HL-60/S4 treated with phorbol 12-myristate 13-acetate at 8.2 ng/mL for 4 days and 3 days (cell line): ENCODE measurements around the gene C17orf78.
"Not testable (repeated sequence)": the region's sequence is repeated elsewhere in the genome, so short reads cannot be mapped to it uniquely, and the experiment has no call there.

Source experiments
- in situ Hi-C: fragments of 300-500 bp; cut with MboI; formaldehyde crosslinking; loops from 2 replicates; pipeline ENCODE4 v1.15.0; 2022; ENCODE audit warnings: low sequenced_read_pairs

Gene C17orf78

DNA sequence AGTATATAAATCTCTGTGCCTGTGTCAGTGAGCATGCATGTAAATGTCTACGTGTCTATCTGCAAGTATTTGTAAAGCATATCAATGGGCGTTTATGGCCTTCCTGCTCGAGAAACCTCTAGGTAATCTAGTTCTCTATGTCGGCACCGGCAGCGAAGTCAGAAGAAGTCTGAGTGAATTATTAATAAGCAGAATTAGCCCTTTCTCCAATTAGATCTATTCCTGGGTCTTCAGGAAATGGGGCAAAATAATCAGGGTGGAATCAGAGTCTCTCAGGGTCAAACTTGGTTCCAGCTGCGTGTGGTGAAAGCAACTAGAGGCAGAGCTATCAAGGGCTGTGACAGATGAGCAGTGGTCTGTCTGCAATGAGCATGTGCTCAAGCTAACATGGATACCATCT is at the start of gene C17orf78:
Gene C17orf78 (plus strand): TSS at position 280 of the 400 bp plus-strand sequence. CDS start 108 bp downstream, at position 388.
- in situ Hi-C loops: no loop called here

DNA sequence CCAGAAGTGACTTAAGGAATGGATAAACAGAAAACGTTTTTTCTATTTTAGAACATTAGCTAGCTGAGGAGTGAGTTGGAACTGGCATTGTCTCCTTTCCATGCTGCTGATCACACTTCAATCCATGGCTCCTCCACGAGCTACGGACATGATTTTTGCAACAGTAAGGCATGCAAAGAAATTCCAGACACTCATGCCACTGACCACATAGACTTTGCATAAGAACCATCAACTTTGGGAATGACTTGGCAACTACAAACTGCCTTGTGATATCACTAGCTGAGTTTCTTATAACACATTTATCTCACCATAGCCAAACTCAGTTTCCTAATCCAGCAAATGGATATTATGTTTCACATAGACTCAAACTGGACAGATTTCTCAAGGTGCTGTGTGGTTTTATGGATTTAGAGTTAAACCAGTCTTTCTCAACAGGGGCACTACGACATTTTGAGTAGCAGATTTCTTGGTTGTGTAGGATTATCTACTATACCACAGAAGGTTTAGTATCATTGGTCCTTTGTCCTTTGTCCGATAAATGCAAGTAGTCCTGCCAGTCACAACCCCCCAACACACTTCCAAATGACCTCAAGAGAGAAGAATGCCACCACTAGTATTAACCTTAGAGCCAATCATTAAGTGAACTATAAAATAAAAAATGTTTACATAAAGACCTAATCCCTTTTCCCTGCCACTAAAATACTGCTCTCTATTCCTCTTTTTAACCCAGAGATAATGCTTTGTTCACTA is 48.3 kb upstream of the C17orf78 start:
- in situ Hi-C loops: no loop called here

DNA sequence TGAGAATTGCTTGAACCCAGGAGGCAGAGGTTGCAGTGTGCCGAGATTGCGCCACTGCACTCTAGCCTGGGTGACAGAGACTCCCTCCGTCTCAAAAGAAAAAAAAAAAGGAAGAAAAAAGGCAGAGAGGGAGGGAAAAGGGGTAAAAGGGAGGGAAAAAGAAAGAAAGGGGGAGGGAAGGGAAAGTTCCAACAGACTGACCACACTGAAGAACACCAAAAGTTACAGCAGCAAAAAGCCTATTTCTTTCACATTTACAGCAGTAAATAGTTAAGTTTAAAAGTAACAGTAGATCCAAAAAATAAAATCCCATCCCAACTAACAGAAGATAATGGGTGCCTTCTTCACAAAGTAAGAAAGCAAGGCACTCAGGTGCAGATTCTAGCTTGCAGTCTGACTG is 36.9 kb upstream of the C17orf78 start:
- in situ Hi-C loops: no loop called here

DNA sequence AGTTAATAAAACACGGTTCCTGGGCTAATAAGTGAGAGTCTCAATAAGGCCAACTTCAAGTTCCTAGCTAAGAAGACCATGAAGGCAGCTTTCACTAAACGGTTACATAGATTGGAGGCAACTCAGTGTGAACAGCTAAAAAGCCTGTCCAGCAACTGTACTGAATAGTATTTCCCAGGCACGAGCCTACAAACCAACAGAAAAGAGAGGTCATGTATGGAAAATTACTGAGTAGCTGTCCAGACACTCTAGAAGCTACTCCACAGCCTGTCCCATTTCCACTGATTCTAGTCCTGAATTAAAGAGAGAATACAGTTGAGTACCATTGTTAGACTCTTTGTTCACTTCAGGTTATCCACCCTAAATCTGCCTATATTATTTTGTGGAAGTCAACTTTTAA is 36.5 kb upstream of the C17orf78 start:
- in situ Hi-C loops: no loop called here

DNA sequence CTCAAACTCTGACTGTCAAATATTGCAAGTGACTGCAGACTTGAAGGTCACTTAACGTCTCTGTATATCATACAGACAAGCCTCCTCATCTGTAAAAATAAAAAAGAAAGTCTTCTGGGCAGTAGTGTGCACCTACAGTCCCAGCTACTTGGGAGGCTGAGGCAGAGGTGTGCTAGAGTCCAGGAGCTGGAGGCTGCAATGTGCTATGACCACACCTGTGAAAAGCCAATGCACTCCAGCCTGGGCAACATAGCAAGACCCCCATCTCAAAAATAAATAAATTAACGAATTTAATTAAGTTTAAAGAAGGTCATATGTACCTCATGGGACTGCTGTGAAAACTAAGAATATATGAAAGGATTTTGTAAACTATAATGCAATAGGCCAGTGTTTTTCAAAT is 35.0 kb upstream of the C17orf78 start:
- in situ Hi-C loops: no loop called here

DNA sequence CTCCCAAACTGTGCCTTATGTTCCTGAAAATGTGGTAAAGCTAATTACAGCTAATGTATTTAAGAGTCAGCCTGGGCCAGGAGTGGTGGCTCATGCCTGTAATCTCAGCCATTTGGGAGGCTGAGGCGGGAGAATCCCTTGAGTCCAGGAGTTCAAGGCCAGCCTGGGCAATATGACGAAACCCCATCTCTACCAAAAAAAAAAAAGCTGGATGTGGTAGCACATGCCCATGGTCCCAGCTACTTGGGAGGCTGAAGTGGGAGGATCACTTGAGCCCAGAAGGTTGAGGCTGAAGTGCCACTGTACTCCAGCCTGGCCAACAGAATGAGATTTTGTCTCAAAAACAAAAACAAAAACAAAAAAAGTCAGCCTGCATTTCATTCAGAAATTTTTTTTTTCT is 33.2 kb upstream of the C17orf78 start:
- in situ Hi-C loops: no loop called here

DNA sequence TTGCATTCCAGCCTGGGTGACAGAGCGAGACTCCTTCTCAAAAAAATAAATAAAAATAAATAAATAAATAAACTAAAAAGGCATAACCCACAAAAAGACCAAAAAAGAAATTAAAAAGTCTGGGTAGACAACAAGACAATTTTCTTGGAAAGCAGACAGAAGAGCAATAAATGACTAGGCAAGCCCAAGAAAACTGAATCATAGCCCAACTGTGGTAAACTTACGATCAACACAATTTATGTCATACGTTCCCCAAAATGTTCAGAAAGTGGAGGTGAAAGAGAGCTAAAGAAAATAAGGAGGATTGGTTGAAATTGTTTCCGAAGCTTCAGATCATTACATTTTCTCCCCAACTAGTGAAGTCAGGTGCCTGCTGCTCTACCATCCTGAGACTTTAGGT is 31.3 kb upstream of the C17orf78 start:
- in situ Hi-C loops: no loop called here

DNA sequence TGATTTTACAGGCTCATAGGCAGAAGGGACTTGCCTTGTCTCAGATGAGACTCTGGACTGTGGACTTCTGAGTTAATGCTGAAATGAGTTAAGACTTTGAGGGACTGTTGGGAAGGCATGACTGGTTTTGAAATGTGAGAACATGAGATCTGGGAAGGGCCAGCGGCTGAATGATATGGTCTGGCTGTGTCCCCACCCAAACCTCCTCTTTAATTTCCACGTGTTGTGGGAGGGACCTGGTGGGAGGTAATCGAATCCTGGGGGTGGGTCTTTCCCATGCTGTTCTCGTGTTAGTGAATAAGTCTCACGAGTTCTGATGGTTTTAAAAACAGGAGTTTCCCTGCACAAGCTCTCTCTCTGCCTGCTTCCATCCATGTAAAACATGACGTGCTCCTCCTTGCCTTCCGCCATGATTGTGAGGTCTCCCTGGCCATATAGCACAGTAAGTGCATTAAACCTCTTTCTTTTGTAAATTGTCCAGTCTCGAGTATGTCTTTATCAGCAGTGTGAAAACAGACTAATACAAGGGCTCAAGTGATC is 28.9 kb upstream of the C17orf78 start:
- in situ Hi-C loops: not testable (repeated sequence)

DNA sequence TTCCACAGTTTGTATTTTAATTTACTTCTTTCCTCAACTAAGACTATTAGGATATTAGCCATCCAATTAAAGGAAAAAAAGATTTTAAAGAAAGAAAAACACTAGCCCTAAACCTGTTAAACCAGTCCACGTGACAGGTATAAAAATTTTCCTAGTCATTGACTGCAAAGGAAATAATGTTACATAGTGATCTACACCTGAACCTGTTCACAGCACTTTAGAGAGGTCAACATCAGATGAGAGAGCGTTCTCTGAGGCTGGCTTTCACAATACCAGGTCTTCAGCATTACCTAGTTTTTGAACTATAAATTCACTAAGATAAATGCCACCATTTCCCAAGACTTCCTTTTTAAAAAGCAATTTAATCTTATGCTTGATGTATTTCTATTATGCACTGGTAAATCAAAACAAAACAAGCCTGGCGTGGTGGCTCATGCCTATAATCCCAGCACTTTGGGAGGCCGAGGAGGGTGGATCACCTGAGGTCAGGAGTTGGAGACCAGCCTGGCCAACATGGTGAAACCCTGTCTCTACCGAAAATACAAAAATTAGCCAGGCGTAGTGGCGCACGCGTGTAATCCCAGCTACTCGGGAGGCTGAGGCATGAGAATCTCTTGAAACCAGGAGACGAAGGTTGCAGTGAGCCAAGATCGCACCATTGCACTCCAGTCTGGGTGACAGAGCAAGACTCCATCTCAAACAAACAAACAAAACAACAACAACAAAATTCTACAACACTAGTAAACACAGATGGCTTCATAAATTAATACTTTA is 18.8 kb upstream of the C17orf78 start:
- in situ Hi-C loops: loop anchor here (25.0 kb wide), 1 partner anchor 745 kb away; the partner anchor contains the start of gene MRM1

DNA sequence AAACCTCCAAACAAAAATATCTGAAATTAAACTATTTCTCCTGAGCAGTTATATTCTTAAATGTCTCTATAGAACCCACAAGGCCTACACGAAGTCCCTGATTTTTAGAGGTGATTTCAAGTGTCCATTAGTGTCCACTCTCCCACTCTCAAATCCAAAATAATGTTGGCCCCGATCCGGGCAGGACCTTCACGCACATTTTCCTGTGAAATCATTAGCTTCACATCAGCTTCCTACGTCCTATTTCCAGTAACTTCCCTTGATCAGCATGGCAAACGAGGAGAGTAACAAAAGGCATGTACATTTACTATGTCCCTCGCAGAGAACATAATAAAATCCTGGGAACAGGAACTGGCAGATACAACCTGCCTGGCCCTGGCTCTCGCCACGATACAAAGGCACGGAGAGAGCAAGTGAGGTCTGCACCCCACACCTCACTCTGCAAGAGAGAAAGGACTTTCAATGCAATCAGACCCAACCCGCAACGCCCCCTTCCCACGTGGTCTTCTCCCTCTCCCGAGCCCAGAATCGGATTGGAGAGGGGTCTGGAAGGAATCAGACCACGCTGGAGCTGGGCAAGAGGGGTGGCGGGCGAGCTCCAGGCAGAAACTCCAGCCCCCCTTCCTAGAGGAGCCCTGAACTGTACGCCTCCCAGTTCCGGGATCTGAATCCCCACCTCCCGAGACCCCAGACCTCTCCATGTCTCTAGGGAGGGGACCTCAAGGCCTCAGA is 17.5 kb upstream of the C17orf78 start:
- in situ Hi-C loops: loop anchor here (25.0 kb wide), 1 partner anchor 746 kb away; the partner anchor contains the start of gene MRM1

DNA sequence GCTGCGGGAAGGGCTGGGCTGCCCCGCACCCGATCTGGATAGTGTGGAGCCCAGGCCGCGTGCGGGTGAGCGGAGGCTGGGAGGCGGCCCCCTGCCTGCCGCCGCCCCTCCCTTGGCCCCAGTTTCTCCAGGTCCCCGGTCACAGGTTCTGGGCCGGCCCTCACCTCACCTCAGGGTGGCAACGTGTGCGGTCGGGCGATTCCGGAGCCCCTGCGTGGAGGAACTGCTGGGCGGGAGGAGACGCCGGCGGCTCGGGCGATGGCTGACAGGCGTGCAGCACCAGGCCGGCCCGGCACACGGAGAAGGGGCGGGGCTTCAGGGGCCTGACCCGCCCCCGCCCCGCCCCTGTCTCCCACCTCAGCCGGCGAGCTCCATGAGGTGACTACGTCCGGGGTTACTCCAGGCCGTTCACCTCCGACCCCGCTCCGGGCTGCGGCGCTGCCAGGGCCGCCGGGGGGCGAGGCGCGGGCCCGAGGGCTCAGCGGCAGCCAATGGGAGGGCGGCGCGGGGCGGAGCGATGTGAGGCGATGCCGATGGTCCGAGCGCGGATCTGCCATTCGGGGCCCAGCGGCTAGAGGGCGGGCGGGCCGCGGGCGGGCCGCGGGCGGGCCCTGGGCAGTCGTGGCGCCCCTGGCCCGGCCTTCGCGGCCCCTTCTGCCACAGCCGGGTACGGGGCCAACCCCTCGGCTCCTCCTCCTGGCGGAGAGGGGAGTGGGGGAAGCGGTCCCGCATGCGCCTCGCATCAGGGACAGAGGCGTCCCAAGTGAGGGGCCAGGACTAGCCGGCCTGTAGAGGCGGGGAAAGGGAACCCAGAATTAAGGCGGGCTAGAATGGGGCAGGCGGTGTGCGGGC is 16.7 kb upstream of the C17orf78 start:
- in situ Hi-C loops: loop anchor here (25.0 kb wide), 1 partner anchor 747 kb away; the partner anchor contains the start of gene MRM1

DNA sequence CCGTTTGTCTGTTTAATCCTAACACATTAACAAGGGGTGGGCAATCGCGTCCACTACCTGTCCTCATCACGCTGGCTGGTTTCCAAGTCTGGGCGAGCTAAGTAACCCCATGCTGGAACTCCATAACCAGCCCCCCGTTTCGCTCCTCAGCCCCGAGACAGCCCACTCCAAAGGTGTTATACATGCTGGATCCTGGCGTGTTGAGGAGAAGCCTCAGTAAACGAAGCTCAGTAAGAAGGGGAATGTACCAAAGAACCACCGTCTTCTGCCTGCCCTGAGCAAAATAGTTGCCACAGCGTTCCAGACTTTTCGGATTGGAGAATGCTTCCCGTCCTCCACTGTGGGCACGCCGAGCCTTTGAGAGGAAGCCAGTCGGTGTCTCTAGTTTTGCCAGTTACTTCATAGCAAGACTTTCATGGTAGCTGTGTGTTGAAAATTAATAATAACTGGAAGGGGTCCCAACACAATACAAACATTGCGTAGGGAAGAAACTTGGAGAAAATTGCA is 16.1 kb upstream of the C17orf78 start:
- in situ Hi-C loops: loop anchor here (25.0 kb wide), 1 partner anchor 747 kb away; the partner anchor contains the start of gene MRM1

DNA sequence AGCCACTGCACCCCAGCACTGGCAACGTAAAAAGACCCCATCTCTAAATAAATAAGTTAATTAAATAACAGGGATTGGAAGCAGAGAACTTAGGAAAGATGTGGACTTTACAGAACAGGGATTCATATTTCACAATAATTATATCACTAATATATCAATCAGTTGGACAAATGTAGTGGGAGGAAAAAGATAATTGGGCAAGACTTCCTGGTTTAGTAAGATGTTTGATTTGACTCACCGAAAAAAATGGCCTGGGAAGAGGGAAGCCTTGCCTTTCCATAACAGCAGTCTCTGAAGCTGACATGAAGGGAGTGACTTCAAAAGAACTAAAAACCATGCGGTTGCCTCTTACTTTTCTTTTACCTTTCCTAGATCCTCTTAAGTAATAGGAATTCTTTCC is 15.2 kb upstream of the C17orf78 start:
- in situ Hi-C loops: loop anchor here (25.0 kb wide), 1 partner anchor 748 kb away; the partner anchor contains the start of gene MRM1

DNA sequence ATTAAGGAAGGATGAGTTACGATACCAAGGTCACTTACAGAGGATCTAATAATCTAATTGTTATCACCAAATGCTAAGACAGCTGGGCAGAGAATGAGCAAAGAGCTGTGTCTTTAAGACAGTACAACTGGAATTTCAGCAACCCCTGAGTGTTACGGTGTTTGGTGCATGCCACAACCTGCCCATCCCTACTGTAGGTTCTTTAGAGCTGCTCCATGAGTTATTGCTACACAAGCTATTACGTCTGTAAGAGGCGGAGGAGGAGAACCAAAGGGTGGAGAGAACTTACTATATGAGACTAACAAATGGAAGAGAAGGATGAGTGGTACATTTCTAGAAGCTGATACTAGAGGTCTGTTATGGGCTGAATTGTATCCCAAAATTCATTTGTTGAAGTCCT is 14.2 kb upstream of the C17orf78 start:
- in situ Hi-C loops: loop anchor here (25.0 kb wide), 1 partner anchor 749 kb away; the partner anchor contains the start of gene MRM1

DNA sequence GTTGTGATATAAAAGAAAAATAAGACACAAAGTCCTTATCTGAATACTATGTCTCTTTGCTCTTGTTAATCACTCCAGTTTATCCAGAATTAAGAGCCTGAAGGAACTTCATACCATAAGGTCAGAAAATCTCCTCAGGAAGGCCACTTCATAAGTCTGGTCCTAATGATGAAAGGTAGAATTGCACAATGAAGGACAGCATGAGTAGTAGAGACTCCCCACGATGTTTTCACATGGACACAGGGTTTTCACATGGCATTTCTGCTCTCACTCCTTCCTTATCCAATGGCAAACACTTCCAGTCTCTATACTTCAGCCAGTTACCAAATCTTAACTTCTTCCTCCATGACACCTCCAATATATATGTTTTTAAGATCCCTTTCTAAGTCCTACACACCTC is 10.2 kb upstream of the C17orf78 start:
- in situ Hi-C loops: loop anchor here (25.0 kb wide), 1 partner anchor 753 kb away; the partner anchor contains the start of gene MRM1

DNA sequence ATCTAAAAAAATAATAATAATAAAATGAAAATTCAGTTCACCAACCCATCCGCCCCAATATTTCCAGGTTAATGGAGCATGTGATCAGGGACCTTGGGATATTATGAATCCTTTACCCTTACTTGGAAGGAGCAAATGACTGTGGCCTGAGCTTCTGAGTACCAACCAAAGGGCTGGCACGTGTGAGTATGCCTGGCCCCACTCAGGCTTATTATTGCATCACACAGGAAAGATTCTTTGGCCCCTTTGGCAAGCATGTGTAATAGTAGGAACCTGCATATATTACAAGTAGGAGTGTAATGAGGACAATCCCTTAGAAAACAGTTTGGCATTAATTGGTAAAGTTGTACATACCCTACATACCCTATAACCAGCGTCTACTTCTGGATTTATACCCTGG is 7.2 kb upstream of the C17orf78 start:
- in situ Hi-C loops: loop anchor here (25.0 kb wide), 1 partner anchor 756 kb away; the partner anchor contains the start of gene MRM1

DNA sequence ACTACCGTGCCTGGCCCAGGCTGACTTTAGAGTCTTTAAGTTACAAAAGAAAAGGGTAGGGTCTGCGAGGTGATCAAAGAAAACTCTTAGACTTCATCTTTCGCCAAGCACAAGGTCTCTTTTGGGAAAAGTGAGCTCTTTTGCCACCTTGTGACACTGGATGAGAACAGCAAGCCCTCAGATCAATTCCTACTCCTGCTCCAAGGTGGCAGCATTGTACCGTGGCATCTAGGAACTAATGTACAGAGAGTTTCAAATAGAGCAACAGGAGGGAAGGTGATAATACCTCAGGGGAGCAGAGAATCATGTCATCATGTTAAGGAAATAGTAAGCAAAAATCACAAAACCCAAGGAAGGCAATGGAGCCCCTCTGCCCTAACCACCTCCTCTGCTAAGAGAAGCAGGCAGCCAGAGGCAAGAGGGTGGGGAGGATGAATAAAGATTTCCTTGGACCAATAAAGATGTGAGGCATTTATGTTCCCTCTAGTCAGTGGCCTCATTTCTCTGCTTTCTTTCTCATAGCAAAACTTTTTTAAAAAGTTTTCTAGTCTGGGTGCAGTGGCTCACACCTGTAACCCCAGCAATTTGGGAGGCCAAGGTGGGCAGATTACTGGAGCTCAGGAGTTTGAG is 2.1 kb upstream of the C17orf78 start:
- in situ Hi-C loops: loop anchor here (25.0 kb wide), 1 partner anchor 761 kb away; the partner anchor contains the start of gene MRM1

DNA sequence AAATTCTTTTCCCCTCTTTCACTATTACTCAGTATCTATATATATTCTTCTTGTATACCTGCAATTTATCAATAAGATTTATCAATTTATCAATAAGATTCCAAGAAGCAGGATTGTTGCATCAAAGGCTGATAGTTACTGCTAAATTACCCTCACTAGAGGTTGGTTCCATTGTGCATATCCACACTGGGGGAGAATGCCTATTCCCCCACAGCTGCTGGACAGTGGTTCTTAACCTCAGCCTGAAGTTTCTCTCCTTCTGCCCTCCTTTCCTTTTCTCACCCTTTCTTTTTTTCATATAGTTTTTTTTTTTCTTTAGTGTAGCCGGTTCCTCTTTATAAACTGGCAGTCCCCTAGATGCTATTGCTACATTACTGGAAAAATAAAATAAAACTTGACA is 6.3 kb downstream of the C17orf78 start:
- in situ Hi-C loops: no loop called here

DNA sequence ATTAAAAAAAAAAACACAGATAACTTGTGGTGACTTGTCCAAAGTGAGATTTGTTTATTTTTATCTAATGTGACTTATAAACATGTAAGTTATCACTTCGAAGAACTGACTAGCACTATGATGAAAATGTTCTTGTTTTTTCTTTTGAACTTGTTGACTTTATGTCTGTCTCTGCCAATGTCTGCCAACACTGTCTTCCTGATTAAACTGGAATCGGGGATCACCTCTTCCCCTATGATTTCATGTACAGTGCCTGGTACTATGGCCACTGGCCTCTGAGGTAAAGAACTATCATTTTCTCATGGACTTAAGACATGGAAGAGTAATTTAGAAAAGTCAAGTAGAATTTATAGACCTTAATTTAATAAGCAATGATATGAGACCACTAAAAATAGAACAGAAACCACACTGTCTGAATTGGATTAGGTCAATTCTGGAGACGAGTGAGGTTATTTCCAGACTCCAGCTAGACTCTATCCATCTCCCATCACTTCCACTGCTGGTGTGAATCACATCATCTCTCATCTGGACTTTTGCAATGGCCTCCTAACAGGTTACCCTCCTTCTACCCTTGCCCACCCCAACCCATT is 8.9 kb downstream of the C17orf78 start:
- in situ Hi-C loops: no loop called here
